GM12878 (cell line): Measurements from ENCODE around the gene TBCK.

Experiments
- EP300 ChIP-seq, 2 experiments: fragments of 150-350 bp in 1 of 2; IDR thresholded peaks; 2 replicates each; pipeline ENCODE4 v1.6.1; 2011 to 2012; ENCODE audit warnings: low read depth in 2 of 2, low read length in 2 of 2, borderline replicate concordance in 1 of 2, improper control_type of control experiment in 1 of 2, inconsistent platforms in 1 of 2; ENCODE audit not compliant: control insufficient read depth in 1 of 2
- EZH2 ChIP-seq: IDR thresholded peaks from 2 replicates; pipeline ENCODE4 v1.6.1; 2012; ENCODE audit warnings: low read depth, mild to moderate bottlenecking, control low read depth, inconsistent platforms, low read length, borderline replicate concordance; ENCODE audit not compliant: control insufficient read depth
- FOXM1 ChIP-seq: IDR thresholded peaks from 2 replicates; pipeline ENCODE4 v1.6.1; 2012; ENCODE audit warnings: low read depth, mild to moderate bottlenecking, inconsistent platforms, low read length, moderate library complexity
- HDAC2 ChIP-seq: fragments of 200-600 bp; sonication (generic); IDR thresholded peaks from 2 replicates; pipeline ENCODE4 v1.6.1; 2017
- POLR2A ChIP-seq: IDR thresholded peaks from 2 replicates; pipeline ENCODE4 v1.6.1; 2011; ENCODE audit warnings: low read depth, mild to moderate bottlenecking, low read length
- POLR2AphosphoS2 ChIP-seq: IDR thresholded peaks from 2 replicates; pipeline ENCODE4 v1.6.1; 2011; ENCODE audit warnings: low read depth, mild to moderate bottlenecking, low read length, improper control_type of control experiment, moderate library complexity
- TF ChIP-seq, protein P1 (sequence below), 3 experiments: IDR thresholded peaks in 2 of 3; conservative IDR thresholded peaks in 1 of 3; 2 replicates each; pipeline ENCODE4 v1.5.1; 2011; ENCODE audit warnings: low read depth in 3 of 3, low read length in 3 of 3, mild to moderate bottlenecking in 3 of 3, control low read depth in 2 of 3, moderate library complexity in 2 of 3, inconsistent platforms in 1 of 3, mixed read lengths in 1 of 3; ENCODE audit not compliant: control insufficient read depth in 2 of 3, insufficient read depth in 1 of 3; ENCODE audit errors: extremely low read depth in 1 of 3
- TF ChIP-seq, protein P2 (sequence below): fragments of 450-650 bp; IDR thresholded peaks from 2 replicates; pipeline ENCODE4 v1.6.1; 2017; ENCODE audit warnings: mild to moderate bottlenecking

DNA sequence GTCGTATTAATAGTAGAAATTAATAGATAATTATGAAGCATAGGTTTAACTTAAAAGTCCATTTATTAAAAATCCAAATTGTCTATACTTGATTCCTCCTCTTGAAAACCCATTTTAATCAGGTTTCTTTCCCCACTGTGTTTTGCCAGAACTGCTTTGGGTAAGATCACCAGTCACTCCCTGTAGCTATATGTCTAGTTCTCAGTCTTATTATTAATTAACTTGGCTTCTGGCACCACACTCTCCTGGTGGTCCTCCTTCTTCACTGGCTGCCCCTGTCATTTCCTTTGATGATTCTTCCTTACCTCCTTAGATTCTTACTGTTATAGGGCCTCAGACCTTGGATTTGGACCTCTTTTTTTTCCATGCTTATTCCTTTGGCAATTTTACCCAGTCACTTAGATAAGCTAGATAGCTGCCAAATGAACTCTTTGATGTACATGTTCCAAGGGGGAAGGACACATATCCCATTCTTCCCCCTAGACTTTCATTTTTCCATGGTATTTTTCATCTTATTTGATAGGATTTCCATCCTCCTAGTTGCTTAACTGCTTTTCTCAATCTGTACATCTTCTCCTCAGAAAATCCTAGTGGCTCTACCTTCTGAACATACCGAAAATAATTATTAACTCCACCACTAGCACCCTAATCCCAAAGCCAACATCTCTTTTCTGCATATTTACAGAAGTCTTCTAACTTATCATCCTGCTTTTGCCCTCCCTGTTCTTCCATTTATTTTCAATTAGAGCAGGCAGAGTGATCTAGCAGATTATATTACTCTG lies 28.0 kb upstream of the TBCK start:
- TF ChIP-seq FOXM1: no peak
- TF ChIP-seq, protein P1, sequence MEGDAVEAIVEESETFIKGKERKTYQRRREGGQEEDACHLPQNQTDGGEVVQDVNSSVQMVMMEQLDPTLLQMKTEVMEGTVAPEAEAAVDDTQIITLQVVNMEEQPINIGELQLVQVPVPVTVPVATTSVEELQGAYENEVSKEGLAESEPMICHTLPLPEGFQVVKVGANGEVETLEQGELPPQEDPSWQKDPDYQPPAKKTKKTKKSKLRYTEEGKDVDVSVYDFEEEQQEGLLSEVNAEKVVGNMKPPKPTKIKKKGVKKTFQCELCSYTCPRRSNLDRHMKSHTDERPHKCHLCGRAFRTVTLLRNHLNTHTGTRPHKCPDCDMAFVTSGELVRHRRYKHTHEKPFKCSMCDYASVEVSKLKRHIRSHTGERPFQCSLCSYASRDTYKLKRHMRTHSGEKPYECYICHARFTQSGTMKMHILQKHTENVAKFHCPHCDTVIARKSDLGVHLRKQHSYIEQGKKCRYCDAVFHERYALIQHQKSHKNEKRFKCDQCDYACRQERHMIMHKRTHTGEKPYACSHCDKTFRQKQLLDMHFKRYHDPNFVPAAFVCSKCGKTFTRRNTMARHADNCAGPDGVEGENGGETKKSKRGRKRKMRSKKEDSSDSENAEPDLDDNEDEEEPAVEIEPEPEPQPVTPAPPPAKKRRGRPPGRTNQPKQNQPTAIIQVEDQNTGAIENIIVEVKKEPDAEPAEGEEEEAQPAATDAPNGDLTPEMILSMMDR (IDR thresholded peaks at IDR 0.05 in 2 of 3, conservative IDR thresholded peaks at IDR 0.05 in 1 of 3; ENCODE audit: control insufficient read depth in 2 of 3, extremely low read depth in 1 of 3, insufficient read depth in 1 of 3, low read depth in 3 of 3, low read length in 3 of 3): no peak
- TF ChIP-seq EZH2: no peak
- TF ChIP-seq EP300 (IDR thresholded peaks at IDR 0.05; ENCODE audit: borderline replicate concordance in 1 of 2, control insufficient read depth in 1 of 2, low read depth in 2 of 2, low read length in 2 of 2): no peak
- no peak for TF ChIP-seq POLR2A
- TF ChIP-seq HDAC2: no peak
- TF ChIP-seq, protein P2, sequence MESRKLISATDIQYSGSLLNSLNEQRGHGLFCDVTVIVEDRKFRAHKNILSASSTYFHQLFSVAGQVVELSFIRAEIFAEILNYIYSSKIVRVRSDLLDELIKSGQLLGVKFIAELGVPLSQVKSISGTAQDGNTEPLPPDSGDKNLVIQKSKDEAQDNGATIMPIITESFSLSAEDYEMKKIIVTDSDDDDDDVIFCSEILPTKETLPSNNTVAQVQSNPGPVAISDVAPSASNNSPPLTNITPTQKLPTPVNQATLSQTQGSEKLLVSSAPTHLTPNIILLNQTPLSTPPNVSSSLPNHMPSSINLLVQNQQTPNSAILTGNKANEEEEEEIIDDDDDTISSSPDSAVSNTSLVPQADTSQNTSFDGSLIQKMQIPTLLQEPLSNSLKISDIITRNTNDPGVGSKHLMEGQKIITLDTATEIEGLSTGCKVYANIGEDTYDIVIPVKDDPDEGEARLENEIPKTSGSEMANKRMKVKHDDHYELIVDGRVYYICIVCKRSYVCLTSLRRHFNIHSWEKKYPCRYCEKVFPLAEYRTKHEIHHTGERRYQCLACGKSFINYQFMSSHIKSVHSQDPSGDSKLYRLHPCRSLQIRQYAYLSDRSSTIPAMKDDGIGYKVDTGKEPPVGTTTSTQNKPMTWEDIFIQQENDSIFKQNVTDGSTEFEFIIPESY: no peak
- TF ChIP-seq POLR2AphosphoS2: no peak
